Mesenchymal stem cell (in vitro differentiated cells and primary cell): ENCODE data around the gene NCAPD3.

Experiments
- DNase-seq: peaks from one replicate; pipeline ENCODE4 v3.0.0-alpha.2; 2013
- H2AFZ ChIP-seq: one replicate; pipeline ENCODE4 v1.6.1; 2013; ENCODE audit warnings: low read depth, mild to moderate bottlenecking, control low read depth, inconsistent platforms, low read length, moderate library complexity
- H2AK5ac ChIP-seq: 2 replicates; pipeline ENCODE4 v1.6.1; 2013; ENCODE audit warnings: low read length, moderate library complexity, mild to moderate bottlenecking, inconsistent platforms; ENCODE audit not compliant: severe bottlenecking
- H2BK120ac ChIP-seq: one replicate; pipeline ENCODE4 v1.6.1; 2013; ENCODE audit warnings: low read depth, mild to moderate bottlenecking, inconsistent platforms, low read length, moderate library complexity
- H2BK12ac ChIP-seq, 2 experiments: one replicate each; pipeline ENCODE4 v1.6.1; 2013; ENCODE audit warnings: inconsistent platforms in 2 of 2, low read length in 2 of 2, mild to moderate bottlenecking in 2 of 2, moderate library complexity in 2 of 2, control low read depth in 1 of 2
- H2BK15ac ChIP-seq: one replicate; pipeline ENCODE4 v1.6.1; 2013; ENCODE audit warnings: mild to moderate bottlenecking, low read depth, inconsistent platforms; ENCODE audit not compliant: poor library complexity, severe bottlenecking
- H2BK5ac ChIP-seq: 2 replicates; pipeline ENCODE4 v1.6.1; 2013; ENCODE audit warnings: low read depth, mild to moderate bottlenecking, low read length, control low read depth, inconsistent platforms; ENCODE audit not compliant: poor library complexity, severe bottlenecking
- H3K14ac ChIP-seq, 2 experiments: one replicate each; pipeline ENCODE4 v1.6.1; 2013; ENCODE audit warnings: inconsistent platforms in 2 of 2, low read length in 2 of 2, control low read depth in 1 of 2, mild to moderate bottlenecking in 1 of 2, moderate library complexity in 1 of 2
- H3K18ac ChIP-seq, 2 experiments: one replicate each; pipeline ENCODE4 v1.6.1; 2013; ENCODE audit warnings: inconsistent platforms in 2 of 2, low read length in 2 of 2, control low read depth in 1 of 2, low read depth in 1 of 2, mild to moderate bottlenecking in 1 of 2
- H3K23ac ChIP-seq, 2 experiments: one replicate each; pipeline ENCODE4 v1.6.1; 2013; ENCODE audit warnings: inconsistent platforms in 2 of 2, low read length in 2 of 2, mild to moderate bottlenecking in 2 of 2, moderate library complexity in 2 of 2, control low read depth in 1 of 2
- H3K27ac ChIP-seq: 2 replicates; pipeline ENCODE4 v1.5.1; 2013; ENCODE audit warnings: mild to moderate bottlenecking, moderate library complexity, low read length, control low read depth, inconsistent platforms; ENCODE audit not compliant: poor library complexity, severe bottlenecking
- H3K27me3 ChIP-seq, 2 experiments: 2 replicates each; pipeline versions ENCODE4 v1.6.1 to v1.7.0; 2013; ENCODE audit warnings: low read length in 2 of 2, mild to moderate bottlenecking in 2 of 2, moderate library complexity in 2 of 2, control low read depth in 1 of 2, inconsistent platforms in 1 of 2; ENCODE audit not compliant: control insufficient read depth in 1 of 2, insufficient read depth in 1 of 2
- H3K36me3 ChIP-seq, 2 experiments: 2 replicates each; pipeline versions ENCODE4 v1.6.1 to v1.7.0; 2013; ENCODE audit warnings: low read length in 2 of 2, control low read depth in 1 of 2, inconsistent platforms in 1 of 2, low read depth in 1 of 2, mild to moderate bottlenecking in 1 of 2; ENCODE audit not compliant: insufficient read depth in 2 of 2, control insufficient read depth in 1 of 2
- H3K4ac ChIP-seq, 2 experiments: one replicate each; pipeline ENCODE4 v1.6.1; 2013; ENCODE audit warnings: inconsistent platforms in 2 of 2, low read length in 2 of 2, mild to moderate bottlenecking in 2 of 2, moderate library complexity in 2 of 2, control low read depth in 1 of 2, low read depth in 1 of 2
- H3K4me1 ChIP-seq: 2 replicates; pipeline ENCODE4 v1.6.1; 2013; ENCODE audit warnings: low read depth, low read length, control low read depth; ENCODE audit not compliant: control insufficient read depth, insufficient read depth
- H3K4me2 ChIP-seq: 2 replicates; pipeline ENCODE4 v1.6.1; 2013; ENCODE audit warnings: low read length, mild to moderate bottlenecking, inconsistent platforms; ENCODE audit not compliant: poor library complexity, severe bottlenecking
- H3K4me3 ChIP-seq, 2 experiments: 2 replicates each; pipeline versions ENCODE4 v1.5.1 to v1.7.0; 2013; ENCODE audit warnings: low read length in 2 of 2, mild to moderate bottlenecking in 2 of 2, control low read depth in 1 of 2, low read depth in 1 of 2; ENCODE audit not compliant: insufficient read depth in 1 of 2
- H3K79me1 ChIP-seq: replicated peaks from 2 replicates; pipeline ENCODE4 v1.6.1; 2013; ENCODE audit warnings: mild to moderate bottlenecking, control low read depth, low read length, inconsistent platforms; ENCODE audit not compliant: poor library complexity, severe bottlenecking
- H3K9ac ChIP-seq: 2 replicates; pipeline ENCODE4 v1.7.0; 2013; ENCODE audit warnings: mild to moderate bottlenecking, low read length, moderate library complexity
- H3K9me3 ChIP-seq: 2 replicates; pipeline ENCODE4 v1.7.0; 2013; ENCODE audit warnings: mild to moderate bottlenecking, low read length; ENCODE audit not compliant: control insufficient read depth
- H4K8ac ChIP-seq: one replicate; pipeline ENCODE4 v1.6.1; 2013; ENCODE audit warnings: inconsistent platforms, mild to moderate bottlenecking, low read length, moderate library complexity
- H4K91ac ChIP-seq: one replicate; pipeline ENCODE4 v1.6.1; 2013; ENCODE audit warnings: mild to moderate bottlenecking, low read length, inconsistent platforms
- WGBS: methylation state at CpG from one replicate; pipeline ENCODE4 v1.1.7; 2013; ENCODE audit warnings: mixed read lengths; 5-methylcytosine and 5-hydroxymethylcytosine counted together

Gene NCAPD3

GRCh38 chr11:134138376-134138775, 85.4 kb downstream of the NCAPD3 start:
- H3K9me3 ChIP-seq, result no peaks in the 10 kb centered on the region
- no peak overlapping the region for H3K4me3 ChIP-seq
- no peaks in the 10 kb centered on the region for H3K79me1 ChIP-seq
- H3K27me3 ChIP-seq, result no peaks in the 10 kb centered on the region
- H2AK5ac ChIP-seq, result no peak overlapping the region
- H2BK120ac ChIP-seq, result no peak overlapping the region
- no peak overlapping the region for H2AFZ ChIP-seq
- DNase-seq, result no peak
- H2BK12ac ChIP-seq, result no peak overlapping the region
- no peak overlapping the region for H3K27ac ChIP-seq
- H2BK15ac ChIP-seq, result no peak overlapping the region
- H3K4me2 ChIP-seq, result no peak overlapping the region
- no peak overlapping the region for H3K23ac ChIP-seq
- H2BK5ac ChIP-seq, result no peak overlapping the region
- peaks cover 0 to 13% of the 10 kb centered on the region in 2 experiments for H3K36me3 ChIP-seq
- no peak overlapping the region for H3K14ac ChIP-seq
- no peaks in the 10 kb centered on the region for H3K4me1 ChIP-seq
- H4K8ac ChIP-seq, result no peak overlapping the region
- H3K9ac ChIP-seq, result no peak overlapping the region
- no peak overlapping the region for H3K4ac ChIP-seq
- WGBS, result 93% methylated on average over 7 of the region's 9 CpGs
- H4K91ac ChIP-seq, result no peak overlapping the region
- no peak overlapping the region for H3K18ac ChIP-seq

DNA sequence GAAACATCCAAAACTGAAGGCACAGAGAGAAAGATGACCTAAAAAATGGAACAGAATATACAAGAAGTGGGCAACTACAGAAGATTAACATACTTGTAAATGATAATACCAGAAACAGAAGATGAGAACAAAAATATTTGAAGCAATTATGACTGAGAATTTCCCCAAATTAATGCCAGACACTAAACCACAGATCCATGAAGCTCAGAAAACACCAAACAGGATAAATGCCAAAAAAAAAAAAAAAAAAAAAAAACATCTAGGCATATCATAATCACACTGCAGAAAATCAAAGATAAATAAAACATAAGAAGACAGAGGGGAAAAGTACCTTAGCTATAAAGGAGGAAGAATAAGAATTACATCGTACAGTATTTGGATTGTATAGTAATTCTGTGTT, 89.6 kb downstream of the NCAPD3 start:
- Histone ChIP-seq H2BK12ac (no peak overlapping the region), H3K23ac (no peak overlapping the region), H3K4me1 (no peaks in the 10 kb centered on the region), H3K27ac (no peak overlapping the region), H3K79me1 (peaks cover 1% of the 10 kb centered on the region), H3K18ac (no peak overlapping the region), H2BK120ac (no peak overlapping the region), H2BK15ac (no peak overlapping the region), H2BK5ac (no peak overlapping the region), H3K14ac (no peak overlapping the region), H3K4me3 (no peak overlapping the region), H3K4ac (no peak overlapping the region), H3K27me3 (no peaks in the 10 kb centered on the region), H2AFZ (no peak overlapping the region), H4K91ac (no peak overlapping the region), H4K8ac (no peak overlapping the region), H3K36me3 (no peaks in the 10 kb centered on the region), H3K9ac (no peak overlapping the region), H3K4me2 (no peak overlapping the region), H2AK5ac (no peak overlapping the region), H3K9me3 (peaks cover 14% of the 10 kb centered on the region)
- no CpG with 5 or more reads among the region's 1 CpG for WGBS
- DNase-seq, result no peak

GRCh38 chr11:134132808-134133207, 91.0 kb downstream of the NCAPD3 start:
- Histone ChIP-seq H3K27me3 (no peaks in the 10 kb centered on the region), H2BK12ac (no peak overlapping the region), H3K79me1 (peaks cover 1% of the 10 kb centered on the region), H3K27ac (no peak overlapping the region), H3K4me3 (no peak overlapping the region), H3K14ac (no peak overlapping the region), H3K9ac (no peak overlapping the region), H3K36me3 (no peaks in the 10 kb centered on the region), H4K91ac (no peak overlapping the region), H3K18ac (no peak overlapping the region), H3K4me1 (no peaks in the 10 kb centered on the region), H2AFZ (no peak overlapping the region), H2BK5ac (no peak overlapping the region), H3K23ac (no peak overlapping the region), H3K4ac (no peak overlapping the region), H3K9me3 (peaks cover 14% of the 10 kb centered on the region), H2AK5ac (no peak overlapping the region), H4K8ac (no peak overlapping the region), H2BK120ac (no peak overlapping the region), H2BK15ac (no peak overlapping the region), H3K4me2 (no peak overlapping the region)
- DNase-seq, result no peak

DNA sequence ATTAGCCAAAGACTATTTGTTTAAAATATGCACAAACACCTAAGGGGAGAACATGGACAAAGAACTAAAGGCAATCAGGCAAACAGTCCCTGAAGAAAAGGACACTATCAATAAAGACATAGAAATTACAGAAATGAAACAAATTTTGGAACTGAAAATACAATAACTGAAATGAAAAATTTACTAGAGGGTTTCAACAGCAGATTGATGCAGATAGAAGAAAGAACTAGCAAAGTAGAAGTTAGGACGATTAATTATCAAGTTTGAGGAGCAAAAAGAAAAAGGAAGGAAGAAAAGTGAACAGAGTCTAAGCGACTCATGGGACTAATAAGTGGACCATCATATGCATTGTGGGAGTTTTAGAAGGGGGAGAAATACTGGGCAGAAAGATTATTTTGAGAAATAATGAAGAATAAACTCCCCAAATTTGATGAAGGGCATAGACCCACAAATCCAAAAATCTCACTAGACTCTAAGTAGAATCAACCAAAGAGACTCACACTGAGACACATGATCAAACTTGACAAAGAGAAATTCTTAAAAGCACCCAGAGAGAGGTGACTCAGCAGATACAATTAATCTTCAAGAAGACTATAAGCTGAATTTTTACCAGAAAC, 92.0 kb downstream of the NCAPD3 start:
- H3K4me3 ChIP-seq, result no peak overlapping the region
- H2AFZ ChIP-seq, result no peak overlapping the region
- WGBS, result 70% methylated on average over 2 of the region's 2 CpGs
- no peak overlapping the region for H4K91ac ChIP-seq
- no peak overlapping the region for H2AK5ac ChIP-seq
- no peak overlapping the region for H2BK120ac ChIP-seq
- no peak overlapping the region for H2BK12ac ChIP-seq
- no peak overlapping the region for H3K4me2 ChIP-seq
- H3K9me3 ChIP-seq, result peaks cover 14% of the 10 kb centered on the region
- no peak overlapping the region for H4K8ac ChIP-seq
- no peak overlapping the region for H2BK5ac ChIP-seq
- no peak overlapping the region for H3K14ac ChIP-seq
- no peaks in the 10 kb centered on the region for H3K27me3 ChIP-seq
- H3K9ac ChIP-seq, result no peak overlapping the region
- no peaks in the 10 kb centered on the region for H3K4me1 ChIP-seq
- no peak overlapping the region for H2BK15ac ChIP-seq
- H3K18ac ChIP-seq, result no peak overlapping the region
- no peak overlapping the region for H3K4ac ChIP-seq
- peaks cover 1% of the 10 kb centered on the region for H3K79me1 ChIP-seq
- no peaks in the 10 kb centered on the region for H3K36me3 ChIP-seq
- H3K27ac ChIP-seq, result no peak overlapping the region
- no peak overlapping the region for H3K23ac ChIP-seq
- no peak for DNase-seq
